WTC11 (cell line): ENCODE measurements around the gene SPATS2.

ENCODE experiments used
- CREB1 ChIP-seq: sonication (generic); formaldehyde crosslinking; IDR thresholded peaks from 2 replicates; pipeline ENCODE4 v1.8.0; 2023; ENCODE audit warnings: mild to moderate bottlenecking, missing genetic modification reagents
- FOXJ3 ChIP-seq: sonication (generic); formaldehyde crosslinking; IDR thresholded peaks from 2 replicates; pipeline ENCODE4 v1.9.0; 2021; ENCODE audit warnings: missing genetic modification reagents, mild to moderate bottlenecking, borderline replicate concordance
- ZNF263 ChIP-seq: sonication (generic); formaldehyde crosslinking; IDR thresholded peaks from 2 replicates; pipeline ENCODE4 v1.8.1; 2022; ENCODE audit warnings: low read depth, mild to moderate bottlenecking, moderate library complexity, missing genetic modification reagents
- TF ChIP-seq, protein P1 (sequence below): fragments of 200-600 bp; IDR thresholded peaks from 2 replicates; pipeline ENCODE4 v1.8.0; 2022; ENCODE audit warnings: antibody characterized with exemption
- TF ChIP-seq, protein P2 (sequence below): sonication (generic); formaldehyde crosslinking; IDR thresholded peaks from 2 replicates; pipeline ENCODE4 v1.8.0; 2023; ENCODE audit warnings: missing genetic modification reagents
- TF ChIP-seq, protein P3 (sequence below): sonication (generic); formaldehyde crosslinking; conservative IDR thresholded peaks from 2 replicates; pipeline ENCODE4 v1.8.1; 2023; ENCODE audit warnings: mild to moderate bottlenecking, low read depth, missing genetic modification reagents, moderate library complexity
- TF ChIP-seq, protein P4 (sequence below): fragments of 250-450 bp; sonication (Bioruptor Pico); IDR thresholded peaks from 2 replicates; pipeline ENCODE4 v1.9.0; 2021; ENCODE audit warnings: mild to moderate bottlenecking

DNA sequence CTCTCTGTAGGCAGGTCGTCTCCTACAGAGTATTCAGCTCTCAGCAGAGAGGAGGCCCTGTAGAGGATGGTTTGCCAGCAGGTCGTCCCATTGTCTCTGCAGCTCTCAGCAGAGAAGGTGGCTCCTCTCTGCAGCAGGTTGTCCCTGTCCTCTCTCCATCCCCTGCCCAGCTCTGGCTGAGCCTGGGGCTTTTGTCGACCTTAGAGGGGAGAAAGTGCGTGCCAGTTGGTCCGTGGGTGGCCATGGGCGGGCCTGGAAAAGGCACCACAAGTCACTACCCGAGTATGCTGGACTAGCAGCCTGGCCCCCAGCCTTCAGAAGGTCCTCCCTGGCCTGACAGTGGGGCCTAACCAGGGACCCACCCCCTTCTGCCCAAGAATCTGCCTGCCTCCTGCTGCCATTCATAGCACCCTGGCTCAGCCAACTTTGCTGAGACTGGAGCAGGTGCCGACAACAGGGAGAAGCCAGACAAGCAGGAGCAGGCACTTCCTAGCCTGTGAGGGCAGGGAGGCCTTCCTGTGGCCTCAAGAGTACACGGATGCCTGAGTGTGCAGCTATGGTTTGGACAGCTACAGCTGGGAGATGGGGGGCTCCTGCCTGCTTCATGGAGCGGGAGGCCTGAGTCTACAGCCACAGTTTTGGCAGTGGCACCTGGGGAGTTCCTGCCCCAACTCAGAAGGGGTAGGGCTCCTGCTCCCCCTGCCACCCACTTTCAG is 111.8 kb downstream of the SPATS2 start:
- TF ChIP-seq, protein P1, sequence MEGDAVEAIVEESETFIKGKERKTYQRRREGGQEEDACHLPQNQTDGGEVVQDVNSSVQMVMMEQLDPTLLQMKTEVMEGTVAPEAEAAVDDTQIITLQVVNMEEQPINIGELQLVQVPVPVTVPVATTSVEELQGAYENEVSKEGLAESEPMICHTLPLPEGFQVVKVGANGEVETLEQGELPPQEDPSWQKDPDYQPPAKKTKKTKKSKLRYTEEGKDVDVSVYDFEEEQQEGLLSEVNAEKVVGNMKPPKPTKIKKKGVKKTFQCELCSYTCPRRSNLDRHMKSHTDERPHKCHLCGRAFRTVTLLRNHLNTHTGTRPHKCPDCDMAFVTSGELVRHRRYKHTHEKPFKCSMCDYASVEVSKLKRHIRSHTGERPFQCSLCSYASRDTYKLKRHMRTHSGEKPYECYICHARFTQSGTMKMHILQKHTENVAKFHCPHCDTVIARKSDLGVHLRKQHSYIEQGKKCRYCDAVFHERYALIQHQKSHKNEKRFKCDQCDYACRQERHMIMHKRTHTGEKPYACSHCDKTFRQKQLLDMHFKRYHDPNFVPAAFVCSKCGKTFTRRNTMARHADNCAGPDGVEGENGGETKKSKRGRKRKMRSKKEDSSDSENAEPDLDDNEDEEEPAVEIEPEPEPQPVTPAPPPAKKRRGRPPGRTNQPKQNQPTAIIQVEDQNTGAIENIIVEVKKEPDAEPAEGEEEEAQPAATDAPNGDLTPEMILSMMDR: no peak
- TF ChIP-seq FOXJ3: no peak
- TF ChIP-seq, protein P2, sequence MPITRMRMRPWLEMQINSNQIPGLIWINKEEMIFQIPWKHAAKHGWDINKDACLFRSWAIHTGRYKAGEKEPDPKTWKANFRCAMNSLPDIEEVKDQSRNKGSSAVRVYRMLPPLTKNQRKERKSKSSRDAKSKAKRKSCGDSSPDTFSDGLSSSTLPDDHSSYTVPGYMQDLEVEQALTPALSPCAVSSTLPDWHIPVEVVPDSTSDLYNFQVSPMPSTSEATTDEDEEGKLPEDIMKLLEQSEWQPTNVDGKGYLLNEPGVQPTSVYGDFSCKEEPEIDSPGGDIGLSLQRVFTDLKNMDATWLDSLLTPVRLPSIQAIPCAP (CRISPR knock-in tag): no peak
- no peak for TF ChIP-seq ZNF263 (CRISPR knock-in tag)
- TF ChIP-seq, protein P3, sequence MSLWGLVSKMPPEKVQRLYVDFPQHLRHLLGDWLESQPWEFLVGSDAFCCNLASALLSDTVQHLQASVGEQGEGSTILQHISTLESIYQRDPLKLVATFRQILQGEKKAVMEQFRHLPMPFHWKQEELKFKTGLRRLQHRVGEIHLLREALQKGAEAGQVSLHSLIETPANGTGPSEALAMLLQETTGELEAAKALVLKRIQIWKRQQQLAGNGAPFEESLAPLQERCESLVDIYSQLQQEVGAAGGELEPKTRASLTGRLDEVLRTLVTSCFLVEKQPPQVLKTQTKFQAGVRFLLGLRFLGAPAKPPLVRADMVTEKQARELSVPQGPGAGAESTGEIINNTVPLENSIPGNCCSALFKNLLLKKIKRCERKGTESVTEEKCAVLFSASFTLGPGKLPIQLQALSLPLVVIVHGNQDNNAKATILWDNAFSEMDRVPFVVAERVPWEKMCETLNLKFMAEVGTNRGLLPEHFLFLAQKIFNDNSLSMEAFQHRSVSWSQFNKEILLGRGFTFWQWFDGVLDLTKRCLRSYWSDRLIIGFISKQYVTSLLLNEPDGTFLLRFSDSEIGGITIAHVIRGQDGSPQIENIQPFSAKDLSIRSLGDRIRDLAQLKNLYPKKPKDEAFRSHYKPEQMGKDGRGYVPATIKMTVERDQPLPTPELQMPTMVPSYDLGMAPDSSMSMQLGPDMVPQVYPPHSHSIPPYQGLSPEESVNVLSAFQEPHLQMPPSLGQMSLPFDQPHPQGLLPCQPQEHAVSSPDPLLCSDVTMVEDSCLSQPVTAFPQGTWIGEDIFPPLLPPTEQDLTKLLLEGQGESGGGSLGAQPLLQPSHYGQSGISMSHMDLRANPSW (CRISPR knock-in tag): no peak
- no peak for TF ChIP-seq CREB1 (CRISPR knock-in tag)
- TF ChIP-seq, protein P4, sequence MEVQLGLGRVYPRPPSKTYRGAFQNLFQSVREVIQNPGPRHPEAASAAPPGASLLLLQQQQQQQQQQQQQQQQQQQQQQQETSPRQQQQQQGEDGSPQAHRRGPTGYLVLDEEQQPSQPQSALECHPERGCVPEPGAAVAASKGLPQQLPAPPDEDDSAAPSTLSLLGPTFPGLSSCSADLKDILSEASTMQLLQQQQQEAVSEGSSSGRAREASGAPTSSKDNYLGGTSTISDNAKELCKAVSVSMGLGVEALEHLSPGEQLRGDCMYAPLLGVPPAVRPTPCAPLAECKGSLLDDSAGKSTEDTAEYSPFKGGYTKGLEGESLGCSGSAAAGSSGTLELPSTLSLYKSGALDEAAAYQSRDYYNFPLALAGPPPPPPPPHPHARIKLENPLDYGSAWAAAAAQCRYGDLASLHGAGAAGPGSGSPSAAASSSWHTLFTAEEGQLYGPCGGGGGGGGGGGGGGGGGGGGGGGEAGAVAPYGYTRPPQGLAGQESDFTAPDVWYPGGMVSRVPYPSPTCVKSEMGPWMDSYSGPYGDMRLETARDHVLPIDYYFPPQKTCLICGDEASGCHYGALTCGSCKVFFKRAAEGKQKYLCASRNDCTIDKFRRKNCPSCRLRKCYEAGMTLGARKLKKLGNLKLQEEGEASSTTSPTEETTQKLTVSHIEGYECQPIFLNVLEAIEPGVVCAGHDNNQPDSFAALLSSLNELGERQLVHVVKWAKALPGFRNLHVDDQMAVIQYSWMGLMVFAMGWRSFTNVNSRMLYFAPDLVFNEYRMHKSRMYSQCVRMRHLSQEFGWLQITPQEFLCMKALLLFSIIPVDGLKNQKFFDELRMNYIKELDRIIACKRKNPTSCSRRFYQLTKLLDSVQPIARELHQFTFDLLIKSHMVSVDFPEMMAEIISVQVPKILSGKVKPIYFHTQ: no peak
